Loucy (cell line): ENCODE results near the gene MAP3K19.
A peak's percentile ranks its signal among the peaks of the same experiment; 100 is the strongest.

Source experiments
- H2AFZ ChIP-seq: fragments of 200-600 bp; sonication (generic); 2 replicates; pipeline ENCODE4 v1.6.0; 2016; ENCODE audit warnings: antibody characterized with exemption, mild to moderate bottlenecking, low read length, moderate library complexity
- H3F3A ChIP-seq: fragments of 200-600 bp; 2 replicates; pipeline ENCODE4 v1.6.0; 2016; ENCODE audit warnings: antibody characterized with exemption, low read depth, mild to moderate bottlenecking
- H3K27me3 ChIP-seq: fragments of 200-600 bp; sonication (generic); 2 replicates; pipeline ENCODE4 v1.6.1; 2014; ENCODE audit warnings: low read length, mild to moderate bottlenecking; ENCODE audit not compliant: insufficient read depth, poor library complexity, severe bottlenecking
- H3K36me3 ChIP-seq: fragments of 200-600 bp; sonication (generic); 2 replicates; pipeline ENCODE4 v1.6.1; 2016; ENCODE audit warnings: low read length; ENCODE audit not compliant: insufficient read depth
- H3K4me1 ChIP-seq: fragments of 200-600 bp; sonication (generic); 2 replicates; pipeline ENCODE4 v1.5.1; 2014; ENCODE audit warnings: low read length, mild to moderate bottlenecking; ENCODE audit not compliant: insufficient read depth, poor library complexity, severe bottlenecking
- H3K4me2 ChIP-seq: fragments of 200-600 bp; sonication (generic); 2 replicates; pipeline ENCODE4 v1.6.0; 2014; ENCODE audit warnings: antibody characterized with exemption, low read length, low read depth, mild to moderate bottlenecking; ENCODE audit not compliant: poor library complexity, severe bottlenecking
- H3K4me3 ChIP-seq: fragments of 200-600 bp; sonication (generic); 2 replicates; pipeline ENCODE4 v1.5.1; 2014; ENCODE audit warnings: low read length, mild to moderate bottlenecking, mixed read lengths; ENCODE audit not compliant: poor library complexity, severe bottlenecking
- H3K79me2 ChIP-seq: fragments of 200-600 bp; sonication (generic); 2 replicates; pipeline ENCODE4 v1.6.1; 2014; ENCODE audit warnings: low read length; ENCODE audit not compliant: insufficient read depth
- H3K9ac ChIP-seq: fragments of 200-600 bp; sonication (generic); 2 replicates; pipeline ENCODE4 v1.6.0; 2014; ENCODE audit warnings: mild to moderate bottlenecking, low read depth, low read length, moderate library complexity; ENCODE audit not compliant: poor library complexity, severe bottlenecking
- H3K9me2 ChIP-seq: fragments of 200-600 bp; sonication (generic); replicated peaks from 2 replicates; pipeline ENCODE4 v1.6.1; 2016; ENCODE audit warnings: low read depth, low read length, mixed read lengths
- H3K9me3 ChIP-seq: fragments of 200-600 bp; sonication (generic); 2 replicates; pipeline ENCODE4 v1.6.1; 2014; ENCODE audit warnings: mild to moderate bottlenecking, antibody characterized with exemption, low read length, low read depth; ENCODE audit not compliant: insufficient read depth
- H4K20me1 ChIP-seq: fragments of 200-600 bp; sonication (generic); 2 replicates; pipeline ENCODE4 v1.6.0; 2014; ENCODE audit warnings: antibody characterized with exemption, low read length, mild to moderate bottlenecking; ENCODE audit not compliant: insufficient read depth, poor library complexity, severe bottlenecking
- CTCF ChIP-seq: fragments of 200-600 bp; sonication (generic); conservative IDR thresholded peaks from 2 replicates; pipeline ENCODE4 v1.5.1; 2014; ENCODE audit warnings: mild to moderate bottlenecking, antibody characterized with exemption, low read length
- EZH2phosphoT487 ChIP-seq: fragments of 200-600 bp; IDR thresholded peaks from 2 replicates; pipeline ENCODE4 v1.6.1; 2018; ENCODE audit warnings: antibody characterized with exemption, mild to moderate bottlenecking, moderate library complexity, borderline replicate concordance

Gene MAP3K19

GRCh38 chr2:135055182-135055786 lies 8.0 kb upstream of the MAP3K19 start:
- peaks cover 38% of the 10 kb centered on the region for H3K4me1 ChIP-seq
- H3K9ac ChIP-seq: no peak overlapping the region
- H2AFZ ChIP-seq: no peak overlapping the region
- H3K79me2 ChIP-seq: peaks cover 60% of the 10 kb centered on the region
- H3K36me3 ChIP-seq: no peaks in the 10 kb centered on the region
- TF ChIP-seq CTCF: no peak
- no peak for TF ChIP-seq EZH2phosphoT487
- H3K4me3 ChIP-seq: peak overlapping the region; percentile 88
- H4K20me1 ChIP-seq: peaks cover 59% of the 10 kb centered on the region
- H3K9me3 ChIP-seq: no peaks in the 10 kb centered on the region
- no peaks in the 10 kb centered on the region for H3K27me3 ChIP-seq
- H3K9me2 ChIP-seq: no peaks in the 10 kb centered on the region
- peaks cover 3% of the 10 kb centered on the region; the same call in 1 of the 2 replicates for H3F3A ChIP-seq
- peak overlapping the region; percentile 80 for H3K4me2 ChIP-seq

GRCh38 chr2:135052997-135053474 lies 5.8 kb upstream of the MAP3K19 start:
- peaks cover 3% of the 10 kb centered on the region; the same call in 1 of the 2 replicates for H3F3A ChIP-seq
- H4K20me1 ChIP-seq: peaks cover 45% of the 10 kb centered on the region
- H3K36me3 ChIP-seq: no peaks in the 10 kb centered on the region
- peak overlapping the region; percentile 88 for H3K4me3 ChIP-seq
- H3K9me3 ChIP-seq: no peaks in the 10 kb centered on the region
- no peaks in the 10 kb centered on the region for H3K27me3 ChIP-seq
- peak overlapping the region; percentile 88 for H3K9ac ChIP-seq
- peaks cover 47% of the 10 kb centered on the region for H3K79me2 ChIP-seq
- TF ChIP-seq CTCF: no peak
- TF ChIP-seq EZH2phosphoT487: no peak
- peaks cover 33% of the 10 kb centered on the region for H3K4me1 ChIP-seq
- H2AFZ ChIP-seq: no peak overlapping the region
- no peaks in the 10 kb centered on the region for H3K9me2 ChIP-seq
- peak overlapping the region; percentile 80 for H3K4me2 ChIP-seq

- Histone ChIP-seq H3K4me2 (peak within 1 kb of the TSS; percentile 80), H3F3A (peaks cover 3% of the 10 kb centered on the region; the same call in 1 of the 2 replicates), H3K9me3 (no peaks in the 10 kb centered on the region), H2AFZ (peak within 1 kb of the TSS; percentile 99), H3K4me1 (peaks cover 26% of the 10 kb centered on the region), H3K79me2 (peaks cover 43% of the 10 kb centered on the region), H4K20me1 (peaks cover 38% of the 10 kb centered on the region), H3K9ac (peak within 1 kb of the TSS; percentile 88), H3K4me3 (peak within 1 kb of the TSS; percentile 88), H3K9me2 (no peaks in the 10 kb centered on the region), H3K27me3 (peaks cover under 1% of the 10 kb centered on the region), H3K36me3 (no peaks in the 10 kb centered on the region)
- no peak; the same call in 1 of the 2 replicates for TF ChIP-seq CTCF
- no peak for TF ChIP-seq EZH2phosphoT487
Observed at GRCh38 chr2:135052042-135052876, 5.0 kb upstream of the MAP3K19 start, which contains the start of gene RAB3GAP1. Gene RAB3GAP1 (plus strand): TSS chr2:135052292. CDS start chr2:135052308, 16 bp downstream.
